PC-9 (cell line): ENCODE results near the gene FAM161B.

ENCODE experiments used
- CTCF ChIP-seq: fragments of 200-600 bp; sonication (generic); conservative IDR thresholded peaks from 2 replicates; pipeline ENCODE4 v1.6.1; 2017; ENCODE audit warnings: mixed run types, antibody characterized with exemption, mild to moderate bottlenecking, moderate library complexity
- EZH2 ChIP-seq: fragments of 200-600 bp; sonication (generic); IDR thresholded peaks from 2 replicates; pipeline ENCODE4 v1.8.0; 2017; ENCODE audit warnings: antibody characterized with exemption, low read depth

GRCh38 chr14:73991092-73991491, 41.2 kb upstream of the FAM161B start:
- no peak for TF ChIP-seq CTCF
- no peak for TF ChIP-seq EZH2
